ENCODE measurements around the gene VIP. TPM values are rescaled to one million over a fixed set of nuclear protein-coding genes. Genes with fewer than 3 reads are reported as not detected.

The VIP gene
- total and polyA plus RNA-seq, 12 donors = 0.22 to 19.5 (median 1.4) TPM; not detected in 3

DNA sequence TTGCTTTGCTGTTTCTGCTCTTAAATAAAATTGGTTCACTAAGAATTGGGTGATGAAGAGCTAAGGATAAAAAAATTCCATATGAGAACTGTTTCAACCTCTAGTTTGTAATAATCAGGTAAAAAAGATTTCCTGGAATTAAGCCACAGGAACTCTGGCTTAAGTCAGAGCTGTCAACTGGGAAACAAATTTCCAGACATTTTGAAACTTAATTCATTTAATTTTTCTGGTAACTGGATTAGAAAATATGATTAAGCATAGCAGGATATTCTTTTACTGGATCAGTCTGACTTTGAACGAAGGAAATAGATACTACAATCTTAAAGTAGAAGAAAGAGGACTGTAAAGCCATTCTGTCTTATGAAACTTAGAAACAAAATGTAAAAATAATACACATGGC, 1.3 kb upstream of the VIP start:
- no peak for DNase-seq
- 64 to 77% (median 70%) methylated on average over 1 of the region's 1 CpG for WGBS, 4 donors
- Histone ChIP-seq H3K27ac (no peak overlapping the region), H3K9me3 (replicated peaks in 1 of 3) (peaks cover 0 to 7% (median 0%) of the 10 kb centered on the region in 3 donors), H3K36me3 (replicated peaks in 1 of 2) (no peaks in the 10 kb centered on the region), H3K27me3 (no peaks in the 10 kb centered on the region), H3K4me1 (replicated peaks in 1 of 2) (no peaks in the 10 kb centered on the region), H3K4me3 (no peak overlapping the region)
- TF ChIP-seq, protein P1, sequence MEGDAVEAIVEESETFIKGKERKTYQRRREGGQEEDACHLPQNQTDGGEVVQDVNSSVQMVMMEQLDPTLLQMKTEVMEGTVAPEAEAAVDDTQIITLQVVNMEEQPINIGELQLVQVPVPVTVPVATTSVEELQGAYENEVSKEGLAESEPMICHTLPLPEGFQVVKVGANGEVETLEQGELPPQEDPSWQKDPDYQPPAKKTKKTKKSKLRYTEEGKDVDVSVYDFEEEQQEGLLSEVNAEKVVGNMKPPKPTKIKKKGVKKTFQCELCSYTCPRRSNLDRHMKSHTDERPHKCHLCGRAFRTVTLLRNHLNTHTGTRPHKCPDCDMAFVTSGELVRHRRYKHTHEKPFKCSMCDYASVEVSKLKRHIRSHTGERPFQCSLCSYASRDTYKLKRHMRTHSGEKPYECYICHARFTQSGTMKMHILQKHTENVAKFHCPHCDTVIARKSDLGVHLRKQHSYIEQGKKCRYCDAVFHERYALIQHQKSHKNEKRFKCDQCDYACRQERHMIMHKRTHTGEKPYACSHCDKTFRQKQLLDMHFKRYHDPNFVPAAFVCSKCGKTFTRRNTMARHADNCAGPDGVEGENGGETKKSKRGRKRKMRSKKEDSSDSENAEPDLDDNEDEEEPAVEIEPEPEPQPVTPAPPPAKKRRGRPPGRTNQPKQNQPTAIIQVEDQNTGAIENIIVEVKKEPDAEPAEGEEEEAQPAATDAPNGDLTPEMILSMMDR (IDR thresholded peaks at IDR 0.05) = no peak
- no peak for TF ChIP-seq POLR2A (IDR thresholded peaks at IDR 0.05)
- intact Hi-C loops (cut with DNase I) = no loop called here

DNA sequence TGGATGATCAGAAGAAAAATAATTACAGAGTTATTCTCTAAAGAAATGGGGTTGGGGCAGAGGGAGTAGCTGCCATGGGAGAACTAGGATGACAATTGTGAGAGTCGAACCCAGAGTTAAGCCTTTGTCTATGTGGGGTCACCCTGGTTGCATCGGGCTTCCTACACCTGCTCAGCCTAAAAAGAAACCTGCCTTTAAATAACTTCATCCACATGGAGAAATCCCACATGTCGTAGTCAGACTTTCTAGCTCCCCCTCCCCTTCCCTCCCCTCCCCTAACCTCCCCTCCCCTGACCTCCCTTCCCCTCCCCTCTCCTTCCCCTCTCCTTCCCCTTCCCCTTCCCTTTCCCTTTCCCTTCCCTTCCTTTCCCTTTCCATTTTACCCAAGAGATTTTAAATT, 14.7 kb downstream of the VIP start:
- 53 to 74% (median 69%) methylated on average over 3 of the region's 3 CpGs for WGBS, 4 donors
- no peaks in the 10 kb centered on the region for H3K36me3 ChIP-seq (replicated peaks in 1 of 2)

DNA sequence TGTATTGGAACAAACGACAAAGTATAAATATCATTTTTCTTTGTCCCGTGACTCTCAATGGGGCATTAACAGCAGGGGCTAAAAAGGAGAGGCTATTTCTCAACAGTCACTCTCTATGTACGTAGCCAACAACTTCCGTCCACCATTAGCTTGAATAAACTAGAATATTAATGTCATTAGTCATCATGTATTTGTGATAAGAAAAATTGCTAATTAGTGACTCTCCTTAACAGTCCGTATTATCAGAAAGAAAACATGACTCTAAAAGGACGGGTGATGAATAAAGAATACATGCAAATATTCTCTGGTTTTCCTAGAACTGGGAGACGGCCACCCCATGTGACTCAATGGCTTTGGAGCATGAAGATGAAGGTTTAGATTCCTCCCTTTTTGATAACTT, 18.6 kb downstream of the VIP start:
- H3K36me3 ChIP-seq (replicated peaks in 1 of 2) = no peaks in the 10 kb centered on the region
- H3K9me3 ChIP-seq (replicated peaks in 1 of 3) = no peaks in the 10 kb centered on the region
- no peak overlapping the region for H3K27ac ChIP-seq
- TF ChIP-seq, protein P1 (IDR thresholded peaks at IDR 0.05) = no peak
- TF ChIP-seq POLR2A (IDR thresholded peaks at IDR 0.05) = no peak
- DNase-seq = no peak
- H3K27me3 ChIP-seq = no peaks in the 10 kb centered on the region
- intact Hi-C loops (cut with DNase I) = no loop called here
- 69 to 78% (median 71%) methylated on average over 7 of the region's 7 CpGs for WGBS, 4 donors
- H3K4me3 ChIP-seq = no peak overlapping the region
- H3K4me1 ChIP-seq (replicated peaks in 1 of 2) = no peaks in the 10 kb centered on the region

More for the DNA sequence above, 14.7 kb downstream of the VIP start:
- DNase-seq = no peak
- no peak for TF ChIP-seq POLR2A (IDR thresholded peaks at IDR 0.05)
- TF ChIP-seq, protein P1 (IDR thresholded peaks at IDR 0.05) = no peak
- Histone ChIP-seq H3K27ac (no peak overlapping the region), H3K4me3 (no peak overlapping the region), H3K9me3 (replicated peaks in 1 of 3) (no peaks in the 10 kb centered on the region), H3K27me3 (no peaks in the 10 kb centered on the region), H3K4me1 (replicated peaks in 1 of 2) (no peaks in the 10 kb centered on the region)
- intact Hi-C loops (cut with DNase I) = no loop called here

DNA sequence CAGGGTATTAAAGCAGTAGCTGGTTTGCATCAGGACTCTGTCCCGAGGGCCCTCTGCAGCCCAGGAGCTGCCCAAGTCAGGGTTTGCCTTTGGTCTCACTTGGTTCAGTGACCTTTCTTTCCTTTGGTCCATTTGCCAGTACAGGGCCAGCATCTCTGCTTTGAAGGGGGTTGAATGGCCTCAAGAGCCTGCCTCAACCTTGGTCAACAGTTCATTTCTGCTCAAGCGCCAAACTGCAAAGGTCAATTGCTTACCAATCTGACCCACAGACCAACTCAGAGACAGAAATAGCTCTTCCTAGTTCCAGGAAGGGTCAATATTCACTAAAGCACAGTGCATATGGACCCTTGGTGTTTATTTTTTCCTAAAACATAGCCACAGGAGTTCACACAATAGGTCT, 19.4 kb downstream of the VIP start:
- H3K36me3 ChIP-seq (replicated peaks in 1 of 2) = no peaks in the 10 kb centered on the region
- no peak overlapping the region for H3K4me3 ChIP-seq
- no peak for DNase-seq
- TF ChIP-seq, protein P1 (IDR thresholded peaks at IDR 0.05) = no peak
- TF ChIP-seq POLR2A (IDR thresholded peaks at IDR 0.05) = no peak
- intact Hi-C loops (cut with DNase I) = no loop called here
- WGBS, 4 donors = 70 to 92% (median 77%) methylated on average over 1 to 2 of the region's 2 CpGs
- H3K27ac ChIP-seq = no peak overlapping the region
- H3K27me3 ChIP-seq = no peaks in the 10 kb centered on the region
- H3K4me1 ChIP-seq (replicated peaks in 1 of 2) = no peaks in the 10 kb centered on the region
- H3K9me3 ChIP-seq (replicated peaks in 1 of 3) = no peaks in the 10 kb centered on the region
